LNCAP (cell line): ENCODE data around the gene VPS13D.

ENCODE experiments used
- TF ChIP-seq, protein P1 (sequence below): fragments of 450-650 bp; IDR thresholded peaks from 2 replicates; pipeline ENCODE4 v1.5.1; 2017; ENCODE audit warnings: mild to moderate bottlenecking

Gene VPS13D

GRCh38 chr1:12479311-12479710 is 249.5 kb downstream of the VPS13D start:
- TF ChIP-seq, protein P1, sequence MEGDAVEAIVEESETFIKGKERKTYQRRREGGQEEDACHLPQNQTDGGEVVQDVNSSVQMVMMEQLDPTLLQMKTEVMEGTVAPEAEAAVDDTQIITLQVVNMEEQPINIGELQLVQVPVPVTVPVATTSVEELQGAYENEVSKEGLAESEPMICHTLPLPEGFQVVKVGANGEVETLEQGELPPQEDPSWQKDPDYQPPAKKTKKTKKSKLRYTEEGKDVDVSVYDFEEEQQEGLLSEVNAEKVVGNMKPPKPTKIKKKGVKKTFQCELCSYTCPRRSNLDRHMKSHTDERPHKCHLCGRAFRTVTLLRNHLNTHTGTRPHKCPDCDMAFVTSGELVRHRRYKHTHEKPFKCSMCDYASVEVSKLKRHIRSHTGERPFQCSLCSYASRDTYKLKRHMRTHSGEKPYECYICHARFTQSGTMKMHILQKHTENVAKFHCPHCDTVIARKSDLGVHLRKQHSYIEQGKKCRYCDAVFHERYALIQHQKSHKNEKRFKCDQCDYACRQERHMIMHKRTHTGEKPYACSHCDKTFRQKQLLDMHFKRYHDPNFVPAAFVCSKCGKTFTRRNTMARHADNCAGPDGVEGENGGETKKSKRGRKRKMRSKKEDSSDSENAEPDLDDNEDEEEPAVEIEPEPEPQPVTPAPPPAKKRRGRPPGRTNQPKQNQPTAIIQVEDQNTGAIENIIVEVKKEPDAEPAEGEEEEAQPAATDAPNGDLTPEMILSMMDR: no peak

GRCh38 chr1:12480041-12480440 is 250.2 kb downstream of the VPS13D start:
- TF ChIP-seq, protein P1: no peak

DNA sequence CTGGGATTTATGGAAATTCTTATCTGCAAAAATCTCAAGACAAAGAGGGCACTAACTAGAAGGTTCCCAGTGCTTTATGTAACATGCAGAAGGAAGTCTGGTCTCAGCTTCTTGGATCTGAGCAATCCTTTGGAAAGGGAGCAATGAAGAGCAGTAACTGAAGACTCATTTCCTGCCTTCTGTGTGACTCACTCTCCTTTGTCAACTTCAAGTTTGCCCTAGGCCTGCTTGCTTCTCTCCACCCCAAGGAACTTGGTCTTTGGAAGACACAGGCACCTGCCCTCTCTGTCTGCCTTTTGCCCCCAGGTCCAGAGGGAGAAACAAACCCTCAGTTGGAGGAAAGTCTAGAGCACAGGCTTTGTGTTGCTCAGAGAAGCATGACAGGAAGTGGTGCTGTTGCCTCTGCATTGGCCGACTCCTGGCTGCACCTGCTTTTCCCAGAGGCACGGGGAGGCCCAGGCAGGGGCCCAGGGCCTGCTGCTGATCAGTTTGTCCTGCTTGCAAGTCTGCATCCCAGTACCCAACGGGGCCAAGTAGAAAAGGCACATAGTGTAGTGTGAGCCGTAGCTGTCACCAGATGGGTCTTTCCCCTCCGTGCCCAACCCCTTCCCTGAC is 251.0 kb downstream of the VPS13D start:
- TF ChIP-seq, protein P1: no peak

GRCh38 chr1:12481928-12482327 is 252.1 kb downstream of the VPS13D start:
- TF ChIP-seq, protein P1: no peak

DNA sequence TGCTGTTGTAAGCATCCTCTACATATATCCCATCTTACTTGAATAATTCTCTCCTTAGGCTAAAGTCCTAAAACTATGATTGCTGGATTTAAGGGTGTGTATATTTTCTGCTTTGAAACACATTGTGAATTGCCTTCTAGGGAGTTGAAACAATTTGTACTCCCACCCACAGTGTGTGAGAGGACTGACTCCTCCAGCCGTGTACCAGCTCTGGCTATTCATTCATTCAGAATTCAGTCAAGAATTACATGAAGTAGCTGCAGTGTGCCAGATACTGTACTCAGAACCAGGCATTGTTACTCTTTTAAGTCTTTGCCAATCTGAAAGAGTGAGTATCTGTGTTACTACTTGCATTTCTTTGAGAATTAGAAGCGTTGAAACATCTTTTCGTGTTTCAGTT is 253.2 kb downstream of the VPS13D start:
- TF ChIP-seq, protein P1: no peak

DNA sequence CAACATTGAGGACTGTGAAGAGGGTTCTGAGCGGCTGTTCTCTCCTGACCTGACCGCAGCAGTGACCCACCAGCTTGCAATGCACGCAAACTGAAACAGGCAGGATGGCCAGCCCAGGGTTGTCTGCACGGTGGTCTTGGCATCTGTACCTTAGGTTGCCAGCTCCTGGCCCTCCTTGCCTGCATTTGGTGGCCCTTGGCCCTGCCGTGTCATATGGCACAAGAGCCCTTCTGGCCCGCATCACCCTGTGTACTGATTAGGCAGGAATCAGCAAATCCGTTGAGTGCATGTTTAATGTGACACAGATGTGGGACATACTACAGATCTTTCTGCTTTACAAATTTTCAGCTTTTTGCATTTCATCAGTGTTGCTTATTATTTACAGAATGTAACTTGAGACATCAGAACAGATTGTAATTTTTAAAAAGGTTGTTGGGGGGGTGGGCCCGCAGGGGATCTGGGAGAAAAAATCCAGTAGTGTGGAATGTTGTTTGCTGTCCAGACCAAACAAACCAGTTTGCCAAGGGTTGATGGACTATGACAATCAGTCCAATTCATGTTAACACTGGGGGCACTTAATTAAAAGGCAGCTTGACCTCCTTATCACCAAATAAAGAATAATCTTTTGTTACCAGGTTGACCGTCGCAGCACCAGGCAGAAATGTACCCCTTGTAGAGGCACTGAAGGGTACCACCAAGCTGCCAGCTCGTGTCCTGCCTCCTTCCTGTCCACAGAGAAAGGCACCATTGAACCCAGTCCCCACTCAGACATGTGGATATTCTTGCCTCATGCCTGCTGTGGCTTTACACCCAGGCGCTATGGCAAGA is 255.6 kb downstream of the VPS13D start:
- TF ChIP-seq, protein P1: no peak

GRCh38 chr1:12486059-12486341 is 256.2 kb downstream of the VPS13D start:
- TF ChIP-seq, protein P1: no peak
